ENCODE results near the gene PHC1.

Gene PHC1

GRCh38 chr12:8948701-8949341 is 34.5 kb downstream of the PHC1 start:
- in situ Hi-C loops (cut with HindIII; ENCODE audit: low sequenced_read_pairs): no loop called here

DNA sequence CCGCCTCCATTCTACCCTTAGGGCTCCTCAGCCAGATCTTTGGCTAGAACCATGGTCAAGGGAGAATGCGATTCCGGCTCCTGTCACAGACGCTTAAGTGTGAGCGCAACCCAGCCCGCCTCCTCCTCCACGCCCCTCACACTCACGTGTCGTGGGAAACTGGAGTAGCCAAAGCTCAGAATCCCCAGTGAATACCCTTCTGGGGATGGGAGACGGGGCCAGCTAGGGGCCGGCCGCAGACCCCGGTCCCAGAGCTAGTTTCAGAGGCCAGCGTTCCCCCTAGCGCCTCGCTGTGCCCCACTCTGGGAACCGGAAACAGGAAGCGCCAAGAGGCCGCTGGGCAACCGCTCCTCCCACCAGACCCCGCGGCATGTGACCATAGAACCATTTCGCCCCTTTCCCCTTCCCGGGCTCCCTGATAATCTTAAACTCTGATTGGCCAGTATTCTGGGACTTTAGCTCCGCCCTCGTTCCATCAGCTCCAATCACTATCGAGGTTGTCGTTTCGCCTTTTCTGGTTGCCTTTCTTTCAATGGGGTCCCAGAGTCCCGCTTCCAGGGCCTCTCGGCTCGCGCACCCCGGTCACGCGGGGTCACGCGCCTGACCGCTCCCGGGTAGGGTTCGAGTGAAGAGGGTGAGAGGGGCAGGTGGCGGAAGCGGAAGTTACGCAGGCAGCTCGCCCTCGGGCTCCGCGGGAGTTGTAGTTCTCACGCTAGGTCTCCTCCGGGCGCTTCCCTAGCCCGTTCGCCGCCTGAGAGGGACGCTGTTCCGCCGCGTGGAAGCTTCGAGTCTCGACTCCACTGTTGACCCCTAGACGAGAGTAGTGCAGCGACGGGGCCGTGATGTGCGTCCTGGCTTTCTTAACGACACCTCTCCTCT is 35.3 kb downstream of the PHC1 start, which contains the start of gene M6PR:
TSS of gene M6PR (minus strand) at position 304 of the 879 bp plus-strand sequence. CDS start 3,241 bp downstream, outside the sequence.
- in situ Hi-C loops (cut with HindIII; ENCODE audit: low sequenced_read_pairs): no loop called here

DNA sequence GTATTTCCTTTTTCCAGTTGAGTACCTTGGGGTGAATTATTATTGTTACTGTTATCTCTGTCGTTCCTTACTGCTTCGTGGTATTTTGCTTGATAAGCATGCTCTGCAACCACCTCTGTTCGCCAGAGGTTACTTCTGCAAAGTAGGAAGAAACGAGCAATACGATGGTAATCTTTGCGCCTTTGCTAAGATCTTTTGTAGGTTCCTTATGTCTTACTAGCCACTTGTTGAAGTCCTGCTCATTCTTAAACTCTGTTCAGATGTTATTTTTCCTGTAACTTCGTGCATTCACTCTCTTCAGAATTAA is 35.9 kb downstream of the PHC1 start:
- in situ Hi-C loops (cut with HindIII; ENCODE audit: low sequenced_read_pairs): no loop called here

GRCh38 chr12:8950702-8951478 is 36.6 kb downstream of the PHC1 start:
- in situ Hi-C loops (cut with HindIII; ENCODE audit: low sequenced_read_pairs): no loop called here

DNA sequence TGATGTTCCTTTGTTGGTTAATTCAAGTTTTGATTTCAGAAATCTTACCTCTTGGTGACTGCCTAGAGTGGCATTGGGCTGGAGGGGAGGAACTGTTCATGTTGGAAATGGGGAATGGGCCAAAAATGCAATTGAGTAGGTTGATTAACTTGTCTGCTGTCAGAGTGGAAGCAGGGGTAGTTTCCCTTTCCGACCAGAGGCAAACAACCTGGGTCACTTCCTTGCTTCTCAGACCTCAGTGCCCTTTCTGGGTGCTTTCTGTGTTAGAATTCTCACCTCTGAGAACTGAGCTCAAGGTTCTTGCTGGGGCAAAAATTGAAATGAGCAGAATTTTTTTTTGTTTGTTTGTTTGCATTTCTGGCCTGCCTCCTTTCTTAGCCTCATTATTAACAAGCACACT is 37.4 kb downstream of the PHC1 start:
- in situ Hi-C loops (cut with HindIII; ENCODE audit: low sequenced_read_pairs): no loop called here

DNA sequence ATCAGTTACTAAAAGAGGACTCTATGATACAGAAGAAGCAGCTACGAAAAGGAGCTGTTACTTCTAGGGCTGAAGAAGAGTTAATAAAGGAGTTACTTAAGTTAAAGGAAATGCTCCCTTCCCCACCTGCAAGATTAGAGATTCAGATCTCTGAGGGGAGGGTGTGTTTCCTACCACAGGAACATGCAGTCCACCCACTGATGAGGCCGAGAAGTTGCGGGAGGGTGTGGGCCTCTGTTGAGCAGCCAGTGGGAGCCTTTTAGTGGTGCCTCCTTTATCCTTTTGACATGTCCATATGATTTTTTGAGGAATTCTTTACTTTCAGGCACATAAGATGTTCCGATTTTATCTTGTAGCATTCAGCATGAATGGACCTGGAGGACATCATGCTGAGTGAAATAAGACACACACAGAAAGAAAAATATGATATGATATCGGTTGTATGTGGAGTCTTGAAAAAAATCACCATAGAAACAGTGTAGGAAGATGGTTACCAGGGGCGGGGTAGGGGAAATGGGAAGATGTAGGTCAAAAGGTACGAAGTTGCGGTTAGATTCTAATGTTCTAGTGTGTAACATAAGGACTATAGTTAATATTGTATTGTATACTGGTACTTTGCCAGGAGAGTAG is 39.6 kb downstream of the PHC1 start:
- in situ Hi-C loops (cut with HindIII; ENCODE audit: low sequenced_read_pairs): no loop called here

GRCh38 chr12:8956073-8956472 is 41.8 kb downstream of the PHC1 start:
- in situ Hi-C loops (cut with HindIII; ENCODE audit: low sequenced_read_pairs): no loop called here

DNA sequence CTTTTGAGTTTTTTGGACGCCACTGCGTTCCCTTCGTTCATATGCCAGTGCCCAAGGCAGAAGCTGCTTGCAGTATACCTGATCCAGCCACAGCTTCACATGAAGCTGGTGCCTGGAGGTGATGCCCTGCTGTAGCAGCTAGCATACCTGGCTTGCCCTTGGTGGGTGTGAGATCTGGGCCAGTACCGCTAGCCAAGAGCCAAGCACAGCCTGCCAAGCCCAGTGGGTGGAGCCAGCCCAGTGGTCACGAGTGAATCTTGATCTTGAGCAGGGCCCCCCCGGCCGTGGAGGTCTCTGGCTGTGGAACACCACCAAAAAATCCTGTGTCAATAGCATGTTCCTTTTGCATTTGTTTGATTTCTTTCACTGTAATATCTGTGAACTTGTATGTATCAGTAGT is 42.5 kb downstream of the PHC1 start:
- in situ Hi-C loops (cut with HindIII; ENCODE audit: low sequenced_read_pairs): no loop called here

- in situ Hi-C loops (cut with HindIII; ENCODE audit: low sequenced_read_pairs): no loop called here
Measured at GRCh38 chr12:8957561-8957960, 43.3 kb downstream of the PHC1 start.

- in situ Hi-C loops (cut with HindIII; ENCODE audit: low sequenced_read_pairs): no loop called here
Measured at GRCh38 chr12:8958066-8958465, 43.8 kb downstream of the PHC1 start.

- in situ Hi-C loops (cut with HindIII; ENCODE audit: low sequenced_read_pairs): no loop called here
Measured at GRCh38 chr12:8960176-8960575, 45.9 kb downstream of the PHC1 start.

GRCh38 chr12:8968761-8969160 is 54.5 kb downstream of the PHC1 start:
- in situ Hi-C loops (cut with HindIII; ENCODE audit: low sequenced_read_pairs): no loop called here

GRCh38 chr12:8969861-8970411 is 55.6 kb downstream of the PHC1 start:
- in situ Hi-C loops (cut with HindIII; ENCODE audit: low sequenced_read_pairs): no loop called here

DNA sequence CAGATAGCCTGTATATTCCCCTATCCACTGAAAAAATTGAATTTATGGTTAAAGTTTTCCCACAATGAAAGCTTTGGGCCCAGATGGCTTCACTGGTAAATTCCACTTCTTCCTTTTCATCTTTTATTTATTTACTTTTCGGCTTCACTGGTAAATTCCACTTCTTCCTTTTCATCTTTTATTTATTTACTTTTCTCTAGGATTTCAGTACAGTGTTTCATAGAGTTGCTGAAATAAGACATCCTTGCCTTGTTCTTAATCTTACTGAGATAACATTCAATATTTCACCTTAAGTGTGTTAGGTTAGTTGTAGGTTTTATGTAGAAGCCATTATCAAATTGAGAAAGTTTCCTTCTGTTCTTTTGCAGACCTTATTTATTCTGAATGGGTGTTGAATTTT is 56.1 kb downstream of the PHC1 start:
- in situ Hi-C loops (cut with HindIII; ENCODE audit: low sequenced_read_pairs): no loop called here

GRCh38 chr12:8980137-8980536 is 65.8 kb downstream of the PHC1 start:
- in situ Hi-C loops (cut with HindIII; ENCODE audit: low sequenced_read_pairs): no loop called here

GRCh38 chr12:8985213-8985754 is 71.0 kb downstream of the PHC1 start:
- in situ Hi-C loops (cut with HindIII; ENCODE audit: low sequenced_read_pairs): no loop called here

DNA sequence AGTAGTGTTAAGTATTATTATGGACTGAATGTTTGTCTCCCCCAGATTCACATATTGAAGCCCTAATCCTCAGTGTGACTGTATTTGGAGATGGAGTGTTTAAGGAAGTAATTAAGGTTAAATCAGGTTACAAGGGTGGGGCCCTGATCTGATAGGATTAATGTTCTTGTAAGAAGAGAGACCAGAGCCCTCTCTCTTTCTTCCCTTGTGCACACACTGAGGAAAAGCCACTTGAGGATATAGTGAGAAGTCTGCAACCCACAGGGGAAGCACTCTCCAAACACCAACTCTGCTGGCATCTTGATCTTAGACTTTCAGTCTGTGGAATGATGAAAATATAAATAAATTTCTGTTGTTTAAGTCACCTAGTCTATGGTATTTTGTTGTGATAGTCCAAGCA is 72.9 kb downstream of the PHC1 start:
- in situ Hi-C loops (cut with HindIII; ENCODE audit: low sequenced_read_pairs): no loop called here

- in situ Hi-C loops (cut with HindIII; ENCODE audit: low sequenced_read_pairs): no loop called here
Measured at GRCh38 chr12:8987685-8988084, 73.4 kb downstream of the PHC1 start.

- in situ Hi-C loops (cut with HindIII; ENCODE audit: low sequenced_read_pairs): no loop called here
Measured at GRCh38 chr12:8989413-8989812, 75.1 kb downstream of the PHC1 start, which contains the start of gene KLRG1. Gene KLRG1 (plus strand): TSS chr12:8989546. CDS start chr12:8989636, 90 bp downstream.

Measured in endothelial cell of hepatic sinusoid (primary cell).